ENCODE results near the gene KLHL29. TPM values are rescaled to one million over a fixed set of nuclear protein-coding genes. Genes with fewer than 3 reads are reported as not detected.
A peak's percentile ranks its signal among the peaks of the same experiment; 100 is the strongest.

The KLHL29 gene
- total RNA-seq, 1 experiment from 2014 or later: 12.2 TPM

GRCh38 chr2:23383100-23383499 is 1.9 kb upstream of the KLHL29 start:
- intact Hi-C loops (cut with micrococcal nuclease; ENCODE audit: unreplicated experiment): no loop called here
- TF ChIP-seq EZH2 (IDR thresholded peaks at IDR 0.05; ENCODE audit: borderline replicate concordance, low read depth, low read length, poor library complexity, severe bottlenecking): no peak
- TF ChIP-seq CTCF (conservative IDR thresholded peaks at IDR 0.05; ENCODE audit: low read depth, low read length): no peak
- Histone ChIP-seq H3K36me3 (ENCODE audit: insufficient read depth, low read length, poor library complexity, severe bottlenecking) (no peaks in the 10 kb centered on the region), H3K4me3 (ENCODE audit: low read depth, low read length, poor library complexity, severe bottlenecking) (no peak overlapping the region), H3K27ac (ENCODE audit: low read depth, low read length, poor library complexity, severe bottlenecking) (no peak overlapping the region), H3K9me3 (ENCODE audit: low read depth, low read length, poor library complexity, severe bottlenecking) (no peaks in the 10 kb centered on the region), H3K4me1 (ENCODE audit: insufficient read depth, low read length, poor library complexity, severe bottlenecking) (peaks cover 29% of the 10 kb centered on the region), H3K27me3 (replicated peaks; ENCODE audit: insufficient read depth, low read depth, low read length, poor library complexity) (no peaks in the 10 kb centered on the region)
- CTCF ChIA-PET: no interaction called here
- POLR2A ChIA-PET (ENCODE audit: low non-redundant PET): no interaction called here
- no TSS peak for BruUV-seq (replicated peaks)
- DNase-seq (ENCODE audit: low spot score): no peak

- Histone ChIP-seq H3K4me1 (ENCODE audit: insufficient read depth, low read length, poor library complexity, severe bottlenecking) (peaks cover 47% of the 10 kb centered on the region), H3K4me3 (ENCODE audit: low read depth, low read length, poor library complexity, severe bottlenecking) (peak overlapping the region; percentile 80), H3K27ac (ENCODE audit: low read depth, low read length, poor library complexity, severe bottlenecking) (no peak overlapping the region), H3K9me3 (ENCODE audit: low read depth, low read length, poor library complexity, severe bottlenecking) (no peaks in the 10 kb centered on the region), H3K36me3 (ENCODE audit: insufficient read depth, low read length, poor library complexity, severe bottlenecking) (no peaks in the 10 kb centered on the region), H3K27me3 (replicated peaks; ENCODE audit: insufficient read depth, low read depth, low read length, poor library complexity) (no peaks in the 10 kb centered on the region)
- no peak for TF ChIP-seq CTCF (conservative IDR thresholded peaks at IDR 0.05; ENCODE audit: low read depth, low read length)
- no peak for TF ChIP-seq EZH2 (IDR thresholded peaks at IDR 0.05; ENCODE audit: borderline replicate concordance, low read depth, low read length, poor library complexity, severe bottlenecking)
- intact Hi-C loops (cut with micrococcal nuclease; ENCODE audit: unreplicated experiment): no loop called here
- no TSS peak for BruUV-seq (replicated peaks)
- ChIA-PET CTCF (no interaction called here), POLR2A (ENCODE audit: low non-redundant PET) (no interaction called here)
- peak; percentile 61 for DNase-seq (ENCODE audit: low spot score)
Measured at GRCh38 chr2:23385351-23385747, 370 bp downstream of the KLHL29 start.

- intact Hi-C loops (cut with micrococcal nuclease; ENCODE audit: unreplicated experiment): no loop called here
- no peaks in the 10 kb centered on the region for H3K9me3 ChIP-seq (ENCODE audit: low read depth, low read length, poor library complexity, severe bottlenecking)
Measured at GRCh38 chr2:23385748-23386338, 864 bp downstream of the KLHL29 start.

More at GRCh38 chr2:23385748-23386338, 864 bp downstream of the KLHL29 start:
- TF ChIP-seq CTCF (conservative IDR thresholded peaks at IDR 0.05; ENCODE audit: low read depth, low read length) (no peak), EZH2 (IDR thresholded peaks at IDR 0.05; ENCODE audit: borderline replicate concordance, low read depth, low read length, poor library complexity, severe bottlenecking) (no peak)
- H3K36me3 ChIP-seq (ENCODE audit: insufficient read depth, low read length, poor library complexity, severe bottlenecking): no peaks in the 10 kb centered on the region
- H3K4me1 ChIP-seq (ENCODE audit: insufficient read depth, low read length, poor library complexity, severe bottlenecking): peaks cover 43% of the 10 kb centered on the region
- H3K4me3 ChIP-seq (ENCODE audit: low read depth, low read length, poor library complexity, severe bottlenecking): peak overlapping the region; percentile 80
- peak; percentile 38 for DNase-seq (ENCODE audit: low spot score)
- BruUV-seq (replicated peaks): no TSS peak
- ChIA-PET CTCF (interaction anchor here (0.6 kb wide), 1 partner anchor 33 kb away, joined by 3 read pairs; no protein-coding TSS in a partner anchor), POLR2A (ENCODE audit: low non-redundant PET) (no interaction called here)
- no peaks in the 10 kb centered on the region for H3K27me3 ChIP-seq (replicated peaks; ENCODE audit: insufficient read depth, low read depth, low read length, poor library complexity)
- H3K27ac ChIP-seq (ENCODE audit: low read depth, low read length, poor library complexity, severe bottlenecking): no peak overlapping the region
